ENCODE results near the gene PRKCZ.

PRKCZ gene

GRCh38 chr1:2181271-2181670 lies 131.1 kb downstream of the PRKCZ start:
- no peak overlapping the region for H3K23ac ChIP-seq (ENCODE audit: low read length)
- no peak overlapping the region for H2BK15ac ChIP-seq (replicated peaks; ENCODE audit: low read depth)
- no peak for DNase-seq
- H3K4ac ChIP-seq (ENCODE audit: low read depth, low read length) = no peak overlapping the region
- no peak overlapping the region for H3K18ac ChIP-seq (ENCODE audit: low read length)
- no peak overlapping the region for H3K56ac ChIP-seq (ENCODE audit: low read length)
- no CpG with 5 or more reads among the region's 14 CpGs for WGBS (ENCODE audit: extremely low coverage, insufficient coverage, low lambda C conversion rate)
- H3K36me3 ChIP-seq (ENCODE audit: control insufficient read depth, insufficient read depth, low read length) = peaks cover 5% of the 10 kb centered on the region
- no peaks in the 10 kb centered on the region for H3K79me1 ChIP-seq (ENCODE audit: low read length)
- H3K27ac ChIP-seq (ENCODE audit: low read depth, low read length) = no peak overlapping the region
- no peak overlapping the region for H2BK120ac ChIP-seq (ENCODE audit: low read depth, low read length)
- H3K27me3 ChIP-seq (ENCODE audit: insufficient read depth, low read length, poor library complexity) = no peaks in the 10 kb centered on the region
- no peak overlapping the region for H3K9ac ChIP-seq (ENCODE audit: low read length)
- H2BK5ac ChIP-seq (ENCODE audit: low read length) = no peak overlapping the region
- H3K79me2 ChIP-seq (ENCODE audit: control insufficient read depth, insufficient read depth, low read length) = no peaks in the 10 kb centered on the region
- no peak overlapping the region for H4K8ac ChIP-seq (ENCODE audit: low read depth, low read length)
- H3K4me1 ChIP-seq (ENCODE audit: control insufficient read depth, low read depth, low read length) = no peaks in the 10 kb centered on the region
- no peak overlapping the region for H3K4me2 ChIP-seq (ENCODE audit: low read length)
- H3K4me3 ChIP-seq (ENCODE audit: low read length) = no peak overlapping the region
- no peak overlapping the region for H4K5ac ChIP-seq (ENCODE audit: low read length)
- H2AK5ac ChIP-seq (ENCODE audit: low read length) = no peak overlapping the region

- Histone ChIP-seq H3K4ac (ENCODE audit: low read depth, low read length) (no peak overlapping the region), H3K56ac (ENCODE audit: low read length) (no peak overlapping the region), H3K18ac (ENCODE audit: low read length) (no peak overlapping the region), H3K23ac (ENCODE audit: low read length) (no peak overlapping the region), H3K79me1 (ENCODE audit: low read length) (no peaks in the 10 kb centered on the region), H3K9ac (ENCODE audit: low read length) (no peak overlapping the region), H2BK5ac (ENCODE audit: low read length) (no peak overlapping the region), H3K79me2 (ENCODE audit: control insufficient read depth, insufficient read depth, low read length) (no peaks in the 10 kb centered on the region), H2BK15ac (replicated peaks; ENCODE audit: low read depth) (no peak overlapping the region), H3K4me1 (ENCODE audit: control insufficient read depth, low read depth, low read length) (no peaks in the 10 kb centered on the region), H3K27me3 (ENCODE audit: insufficient read depth, low read length, poor library complexity) (no peaks in the 10 kb centered on the region), H3K27ac (ENCODE audit: low read depth, low read length) (no peak overlapping the region), H3K4me3 (ENCODE audit: low read length) (no peak overlapping the region), H3K36me3 (ENCODE audit: control insufficient read depth, insufficient read depth, low read length) (peaks cover 5% of the 10 kb centered on the region), H4K5ac (ENCODE audit: low read length) (no peak overlapping the region), H4K8ac (ENCODE audit: low read depth, low read length) (no peak overlapping the region), H3K4me2 (ENCODE audit: low read length) (no peak overlapping the region), H2AK5ac (ENCODE audit: low read length) (no peak overlapping the region), H2BK120ac (ENCODE audit: low read depth, low read length) (no peak overlapping the region)
- no peak for DNase-seq
- WGBS (ENCODE audit: extremely low coverage, insufficient coverage, low lambda C conversion rate) = no CpG with 5 or more reads among the region's 11 CpGs
These were observed 131.5 kb downstream of the PRKCZ start for GRCh38 chr1:2181752-2182151.

GRCh38 chr1:2182376-2182775 lies 132.2 kb downstream of the PRKCZ start:
- no peak overlapping the region for H4K8ac ChIP-seq (ENCODE audit: low read depth, low read length)
- H3K9ac ChIP-seq (ENCODE audit: low read length) = no peak overlapping the region
- H3K4ac ChIP-seq (ENCODE audit: low read depth, low read length) = no peak overlapping the region
- H4K5ac ChIP-seq (ENCODE audit: low read length) = no peak overlapping the region
- WGBS (ENCODE audit: extremely low coverage, insufficient coverage, low lambda C conversion rate) = no CpG with 5 or more reads among the region's 13 CpGs
- no peak overlapping the region for H2BK15ac ChIP-seq (replicated peaks; ENCODE audit: low read depth)
- no peak for DNase-seq
- H3K18ac ChIP-seq (ENCODE audit: low read length) = no peak overlapping the region
- no peak overlapping the region for H2BK120ac ChIP-seq (ENCODE audit: low read depth, low read length)
- H3K79me2 ChIP-seq (ENCODE audit: control insufficient read depth, insufficient read depth, low read length) = no peaks in the 10 kb centered on the region
- no peak overlapping the region for H3K56ac ChIP-seq (ENCODE audit: low read length)
- no peak overlapping the region for H3K27ac ChIP-seq (ENCODE audit: low read depth, low read length)
- no peak overlapping the region for H3K4me2 ChIP-seq (ENCODE audit: low read length)
- no peaks in the 10 kb centered on the region for H3K79me1 ChIP-seq (ENCODE audit: low read length)
- H3K4me3 ChIP-seq (ENCODE audit: low read length) = no peak overlapping the region
- no peaks in the 10 kb centered on the region for H3K4me1 ChIP-seq (ENCODE audit: control insufficient read depth, low read depth, low read length)
- no peak overlapping the region for H2AK5ac ChIP-seq (ENCODE audit: low read length)
- no peaks in the 10 kb centered on the region for H3K27me3 ChIP-seq (ENCODE audit: insufficient read depth, low read length, poor library complexity)
- no peak overlapping the region for H2BK5ac ChIP-seq (ENCODE audit: low read length)
- peaks cover 5% of the 10 kb centered on the region for H3K36me3 ChIP-seq (ENCODE audit: control insufficient read depth, insufficient read depth, low read length)
- no peak overlapping the region for H3K23ac ChIP-seq (ENCODE audit: low read length)

GRCh38 chr1:2183937-2184334 lies 133.7 kb downstream of the PRKCZ start:
- no peak overlapping the region for H4K5ac ChIP-seq (ENCODE audit: low read length)
- H3K4me3 ChIP-seq (ENCODE audit: low read length) = no peak overlapping the region
- H3K4me2 ChIP-seq (ENCODE audit: low read length) = no peak overlapping the region
- no peaks in the 10 kb centered on the region for H3K79me2 ChIP-seq (ENCODE audit: control insufficient read depth, insufficient read depth, low read length)
- no peaks in the 10 kb centered on the region for H3K79me1 ChIP-seq (ENCODE audit: low read length)
- H3K18ac ChIP-seq (ENCODE audit: low read length) = no peak overlapping the region
- peaks cover 3% of the 10 kb centered on the region for H3K36me3 ChIP-seq (ENCODE audit: control insufficient read depth, insufficient read depth, low read length)
- H3K27me3 ChIP-seq (ENCODE audit: insufficient read depth, low read length, poor library complexity) = no peaks in the 10 kb centered on the region
- no peak overlapping the region for H3K4ac ChIP-seq (ENCODE audit: low read depth, low read length)
- no peak overlapping the region for H3K27ac ChIP-seq (ENCODE audit: low read depth, low read length)
- H3K9ac ChIP-seq (ENCODE audit: low read length) = no peak overlapping the region
- H2AK5ac ChIP-seq (ENCODE audit: low read length) = no peak overlapping the region
- DNase-seq = no peak
- H2BK5ac ChIP-seq (ENCODE audit: low read length) = no peak overlapping the region
- no peak overlapping the region for H2BK15ac ChIP-seq (replicated peaks; ENCODE audit: low read depth)
- H3K4me1 ChIP-seq (ENCODE audit: control insufficient read depth, low read depth, low read length) = no peaks in the 10 kb centered on the region
- no CpG with 5 or more reads among the region's 15 CpGs for WGBS (ENCODE audit: extremely low coverage, insufficient coverage, low lambda C conversion rate)
- H3K23ac ChIP-seq (ENCODE audit: low read length) = no peak overlapping the region
- H3K56ac ChIP-seq (ENCODE audit: low read length) = no peak overlapping the region
- H2BK120ac ChIP-seq (ENCODE audit: low read depth, low read length) = no peak overlapping the region
- H4K8ac ChIP-seq (ENCODE audit: low read depth, low read length) = no peak overlapping the region

GRCh38 chr1:2184531-2184930 lies 134.3 kb downstream of the PRKCZ start:
- no peak for DNase-seq
- Histone ChIP-seq H3K27ac (ENCODE audit: low read depth, low read length) (no peak overlapping the region), H4K8ac (ENCODE audit: low read depth, low read length) (no peak overlapping the region), H3K56ac (ENCODE audit: low read length) (no peak overlapping the region), H3K27me3 (ENCODE audit: insufficient read depth, low read length, poor library complexity) (no peaks in the 10 kb centered on the region), H3K18ac (ENCODE audit: low read length) (no peak overlapping the region), H3K4me3 (ENCODE audit: low read length) (no peak overlapping the region), H2BK120ac (ENCODE audit: low read depth, low read length) (no peak overlapping the region), H3K79me1 (ENCODE audit: low read length) (no peaks in the 10 kb centered on the region), H3K9ac (ENCODE audit: low read length) (no peak overlapping the region), H3K23ac (ENCODE audit: low read length) (no peak overlapping the region), H2BK5ac (ENCODE audit: low read length) (no peak overlapping the region), H2AK5ac (ENCODE audit: low read length) (no peak overlapping the region), H4K5ac (ENCODE audit: low read length) (no peak overlapping the region), H2BK15ac (replicated peaks; ENCODE audit: low read depth) (no peak overlapping the region), H3K4me1 (ENCODE audit: control insufficient read depth, low read depth, low read length) (no peaks in the 10 kb centered on the region), H3K4me2 (ENCODE audit: low read length) (no peak overlapping the region), H3K79me2 (ENCODE audit: control insufficient read depth, insufficient read depth, low read length) (no peaks in the 10 kb centered on the region), H3K4ac (ENCODE audit: low read depth, low read length) (no peak overlapping the region), H3K36me3 (ENCODE audit: control insufficient read depth, insufficient read depth, low read length) (peaks cover 3% of the 10 kb centered on the region)
- no CpG with 5 or more reads among the region's 18 CpGs for WGBS (ENCODE audit: extremely low coverage, insufficient coverage, low lambda C conversion rate)

GRCh38 chr1:2184934-2185333 lies 134.7 kb downstream of the PRKCZ start:
- WGBS (ENCODE audit: extremely low coverage, insufficient coverage, low lambda C conversion rate) = no CpG with 5 or more reads among the region's 33 CpGs
- no peak overlapping the region for H3K9ac ChIP-seq (ENCODE audit: low read length)
- DNase-seq = no peak

More at GRCh38 chr1:2184934-2185333, 134.7 kb downstream of the PRKCZ start:
- Histone ChIP-seq H3K4me3 (ENCODE audit: low read length) (no peak overlapping the region), H3K4me2 (ENCODE audit: low read length) (no peak overlapping the region), H4K8ac (ENCODE audit: low read depth, low read length) (no peak overlapping the region), H3K56ac (ENCODE audit: low read length) (no peak overlapping the region), H2BK15ac (replicated peaks; ENCODE audit: low read depth) (no peak overlapping the region), H3K27me3 (ENCODE audit: insufficient read depth, low read length, poor library complexity) (no peaks in the 10 kb centered on the region), H3K4ac (ENCODE audit: low read depth, low read length) (no peak overlapping the region), H3K79me1 (ENCODE audit: low read length) (no peaks in the 10 kb centered on the region), H3K18ac (ENCODE audit: low read length) (no peak overlapping the region), H3K4me1 (ENCODE audit: control insufficient read depth, low read depth, low read length) (no peaks in the 10 kb centered on the region), H2BK5ac (ENCODE audit: low read length) (no peak overlapping the region), H4K5ac (ENCODE audit: low read length) (no peak overlapping the region), H3K79me2 (ENCODE audit: control insufficient read depth, insufficient read depth, low read length) (no peaks in the 10 kb centered on the region), H2BK120ac (ENCODE audit: low read depth, low read length) (no peak overlapping the region), H3K36me3 (ENCODE audit: control insufficient read depth, insufficient read depth, low read length) (peaks cover 3% of the 10 kb centered on the region), H2AK5ac (ENCODE audit: low read length) (no peak overlapping the region), H3K23ac (ENCODE audit: low read length) (no peak overlapping the region), H3K27ac (ENCODE audit: low read depth, low read length) (no peak overlapping the region)
